ENCODE measurements around the gene ZNF236. TPM values are rescaled to one million over a fixed set of nuclear protein-coding genes. Genes with fewer than 3 reads are reported as not detected.
A peak's percentile ranks its signal among the peaks of the same experiment; 100 is the strongest.

Gene ZNF236
- total RNA-seq, 1 donor from 2014 or later = 18.4 TPM

DNA sequence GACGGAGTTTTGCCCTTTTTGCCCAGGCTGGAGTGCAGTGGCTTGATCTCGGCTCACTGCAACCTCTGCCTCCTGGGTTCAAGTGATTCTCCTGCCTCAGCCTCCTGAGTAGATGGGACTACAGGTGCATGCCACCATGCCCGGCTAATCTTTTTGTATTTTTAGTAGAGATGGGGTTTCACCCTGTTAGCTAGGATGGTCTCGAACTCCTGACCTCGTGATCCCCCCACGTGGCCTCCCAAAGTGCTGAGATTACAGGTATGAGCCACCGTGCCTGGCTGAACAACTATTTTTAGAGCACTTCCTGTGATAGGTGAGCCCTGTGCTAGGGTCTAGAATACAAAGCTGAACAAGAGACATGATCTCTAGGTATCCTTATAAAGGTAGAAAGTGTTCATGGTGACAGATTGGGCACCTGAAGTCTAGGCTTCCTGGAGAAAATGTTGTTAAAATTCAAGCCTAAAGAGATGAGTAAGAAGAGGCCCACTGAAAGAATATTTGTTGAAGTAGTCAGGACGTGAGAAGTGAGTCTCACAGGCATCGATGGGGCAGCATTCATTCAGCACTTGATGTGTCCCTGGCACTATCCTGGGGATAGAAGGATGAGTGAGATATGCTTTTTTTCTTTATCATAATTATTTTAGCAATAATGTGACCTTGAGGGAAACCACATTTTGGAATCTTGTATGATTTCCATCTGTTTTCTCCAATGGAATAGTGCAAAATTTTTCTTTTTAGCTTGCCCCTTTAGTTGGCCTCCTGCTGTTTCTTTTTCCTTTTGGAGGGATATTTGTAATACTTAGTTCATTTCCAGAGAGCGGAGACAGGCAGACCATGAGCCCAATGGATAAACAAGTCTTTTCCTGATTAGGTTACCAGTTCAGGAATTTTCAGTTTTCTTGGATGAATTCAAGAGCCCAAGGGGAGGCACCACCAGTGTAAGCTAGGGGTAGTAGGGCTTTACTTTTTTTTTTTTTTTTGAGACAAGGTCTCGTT, 5.1 kb downstream of the ZNF236 start:
- peaks cover 13% of the 10 kb centered on the region for H3K36me3 Mint-ChIP-seq (ENCODE audit: low read depth)
- no peak overlapping the region for H3K4me3 Mint-ChIP-seq
- H3K4me1 Mint-ChIP-seq = peaks cover 32% of the 10 kb centered on the region
- DNase-seq (ENCODE audit: low read depth, low spot score) = no peak
- peaks cover 9% of the 10 kb centered on the region for H3K9me3 Mint-ChIP-seq
- TF ChIP-seq, protein P1, sequence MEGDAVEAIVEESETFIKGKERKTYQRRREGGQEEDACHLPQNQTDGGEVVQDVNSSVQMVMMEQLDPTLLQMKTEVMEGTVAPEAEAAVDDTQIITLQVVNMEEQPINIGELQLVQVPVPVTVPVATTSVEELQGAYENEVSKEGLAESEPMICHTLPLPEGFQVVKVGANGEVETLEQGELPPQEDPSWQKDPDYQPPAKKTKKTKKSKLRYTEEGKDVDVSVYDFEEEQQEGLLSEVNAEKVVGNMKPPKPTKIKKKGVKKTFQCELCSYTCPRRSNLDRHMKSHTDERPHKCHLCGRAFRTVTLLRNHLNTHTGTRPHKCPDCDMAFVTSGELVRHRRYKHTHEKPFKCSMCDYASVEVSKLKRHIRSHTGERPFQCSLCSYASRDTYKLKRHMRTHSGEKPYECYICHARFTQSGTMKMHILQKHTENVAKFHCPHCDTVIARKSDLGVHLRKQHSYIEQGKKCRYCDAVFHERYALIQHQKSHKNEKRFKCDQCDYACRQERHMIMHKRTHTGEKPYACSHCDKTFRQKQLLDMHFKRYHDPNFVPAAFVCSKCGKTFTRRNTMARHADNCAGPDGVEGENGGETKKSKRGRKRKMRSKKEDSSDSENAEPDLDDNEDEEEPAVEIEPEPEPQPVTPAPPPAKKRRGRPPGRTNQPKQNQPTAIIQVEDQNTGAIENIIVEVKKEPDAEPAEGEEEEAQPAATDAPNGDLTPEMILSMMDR (conservative IDR thresholded peaks at IDR 0.05) = no peak
- H3K27me3 Mint-ChIP-seq (ENCODE audit: low read depth) = no peaks in the 10 kb centered on the region
- H3K27ac Mint-ChIP-seq (ENCODE audit: unreplicated experiment) = no peak overlapping the region

DNA sequence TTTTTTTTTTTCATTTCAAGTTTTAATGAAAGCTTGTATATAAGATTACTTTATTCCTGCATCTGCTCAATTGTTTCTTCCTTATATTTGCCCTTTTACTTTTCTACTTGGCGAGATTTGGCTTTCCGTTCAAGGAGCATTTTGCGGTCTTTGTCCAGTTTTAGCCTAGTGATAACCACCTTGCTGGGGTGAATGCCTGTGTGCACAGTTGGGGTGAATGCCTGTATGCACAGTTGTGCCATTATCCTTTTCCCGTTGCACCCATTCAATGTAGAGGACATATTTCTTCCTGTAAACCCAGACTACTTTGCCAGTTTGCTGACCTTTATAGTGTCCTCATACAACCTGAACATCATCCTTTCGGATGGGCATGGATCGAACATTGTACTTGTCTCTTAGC, 12.0 kb downstream of the ZNF236 start:
- no peak overlapping the region for H3K27ac Mint-ChIP-seq (ENCODE audit: unreplicated experiment)

DNA sequence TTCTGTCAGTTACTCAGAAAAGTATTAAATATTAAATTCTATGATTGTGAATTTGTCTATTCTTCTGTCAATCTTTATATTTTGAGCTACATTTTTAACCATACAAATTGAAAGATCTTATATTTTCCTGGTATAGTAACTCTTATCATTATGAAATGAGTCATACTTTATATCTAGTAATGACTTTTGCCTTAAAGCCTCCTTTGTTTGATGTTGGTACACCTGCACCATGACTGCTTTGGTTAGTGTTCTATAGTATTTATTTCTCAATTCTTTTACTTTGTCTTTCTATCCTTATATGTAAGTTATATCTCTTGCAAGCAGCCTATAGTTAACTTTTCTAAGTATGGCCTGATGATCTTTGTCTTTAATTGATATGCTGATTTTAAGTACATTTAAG, 13.0 kb downstream of the ZNF236 start:
- H3K27ac Mint-ChIP-seq (ENCODE audit: unreplicated experiment) = no peak overlapping the region
- no peaks in the 10 kb centered on the region for H3K27me3 Mint-ChIP-seq (ENCODE audit: low read depth)
- peaks cover 14% of the 10 kb centered on the region for H3K4me1 Mint-ChIP-seq
- DNase-seq (ENCODE audit: low read depth, low spot score) = no peak
- peaks cover 17% of the 10 kb centered on the region for H3K36me3 Mint-ChIP-seq (ENCODE audit: low read depth)
- H3K9me3 Mint-ChIP-seq = peaks cover 10% of the 10 kb centered on the region
- no peak overlapping the region for H3K4me3 Mint-ChIP-seq
- TF ChIP-seq, protein P1 (conservative IDR thresholded peaks at IDR 0.05) = no peak

More for the DNA sequence above, 12.0 kb downstream of the ZNF236 start:
- Mint-ChIP-seq H3K27me3 (ENCODE audit: low read depth) (no peaks in the 10 kb centered on the region), H3K36me3 (ENCODE audit: low read depth) (peaks cover 17% of the 10 kb centered on the region), H3K4me3 (no peak overlapping the region), H3K9me3 (peaks cover 10% of the 10 kb centered on the region), H3K4me1 (peaks cover 17% of the 10 kb centered on the region)
- TF ChIP-seq, protein P1 (conservative IDR thresholded peaks at IDR 0.05) = no peak
- no peak for DNase-seq (ENCODE audit: low read depth, low spot score)

DNA sequence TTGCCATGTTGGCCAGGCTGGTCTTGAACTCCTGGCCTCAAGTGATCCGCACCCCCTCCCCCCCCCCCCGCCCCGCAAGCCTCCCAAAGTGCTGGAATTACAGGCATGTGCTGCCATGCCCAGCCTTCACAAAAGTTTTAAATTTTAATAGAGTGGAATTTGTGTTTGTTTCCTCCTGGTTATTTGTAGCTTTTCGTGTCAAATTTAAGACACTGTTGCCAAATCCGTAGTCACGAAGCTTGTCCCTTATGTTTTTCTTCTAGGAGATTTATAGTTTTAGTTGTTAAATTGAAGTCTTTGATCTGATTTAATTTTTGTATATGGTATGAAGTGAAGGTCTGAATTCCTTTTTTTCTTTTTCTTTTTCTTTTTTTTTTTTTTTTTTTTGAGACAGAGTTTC, 14.7 kb downstream of the ZNF236 start:
- Mint-ChIP-seq H3K9me3 (peaks cover 4% of the 10 kb centered on the region), H3K27ac (ENCODE audit: unreplicated experiment) (no peak overlapping the region), H3K27me3 (ENCODE audit: low read depth) (no peaks in the 10 kb centered on the region), H3K36me3 (ENCODE audit: low read depth) (peaks cover 12% of the 10 kb centered on the region), H3K4me3 (no peak overlapping the region), H3K4me1 (peaks cover 14% of the 10 kb centered on the region)
- TF ChIP-seq, protein P1 (conservative IDR thresholded peaks at IDR 0.05) = no peak
- no peak for DNase-seq (ENCODE audit: low read depth, low spot score)

DNA sequence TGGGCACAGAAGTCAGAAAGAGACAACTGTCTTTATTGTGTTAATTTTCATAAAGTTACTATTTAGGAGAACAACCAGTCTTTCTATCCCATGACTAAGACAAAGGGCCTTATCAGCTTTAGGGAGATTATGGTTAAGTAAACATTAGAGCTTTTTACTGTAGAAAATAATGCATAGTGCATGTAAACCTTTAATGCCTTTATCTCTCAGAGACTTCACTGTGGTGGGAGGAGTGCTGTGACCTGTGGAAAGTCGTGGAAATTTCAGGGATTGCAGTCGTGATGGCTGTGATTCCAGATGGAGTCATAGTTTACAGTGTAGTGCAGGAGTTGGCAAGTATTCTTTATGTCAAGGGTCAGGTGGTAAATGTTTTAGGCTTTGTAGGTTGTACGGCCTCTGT, 15.8 kb downstream of the ZNF236 start:
- TF ChIP-seq, protein P1 (conservative IDR thresholded peaks at IDR 0.05) = no peak
- Mint-ChIP-seq H3K9me3 (no peaks in the 10 kb centered on the region), H3K4me3 (no peak overlapping the region), H3K27ac (ENCODE audit: unreplicated experiment) (peak overlapping the region; percentile 8), H3K36me3 (ENCODE audit: low read depth) (peaks cover 6% of the 10 kb centered on the region), H3K4me1 (peaks cover 14% of the 10 kb centered on the region), H3K27me3 (ENCODE audit: low read depth) (no peaks in the 10 kb centered on the region)
- no peak for DNase-seq (ENCODE audit: low read depth, low spot score)
